ENCODE data around the gene PSMD4. TPM values are rescaled to one million over a fixed set of nuclear protein-coding genes. Genes with fewer than 3 reads are reported as not detected.

The PSMD4 gene
- total RNA-seq, 6 experiments from 2014 or later: 194 to 228 (median 217) TPM

DNA sequence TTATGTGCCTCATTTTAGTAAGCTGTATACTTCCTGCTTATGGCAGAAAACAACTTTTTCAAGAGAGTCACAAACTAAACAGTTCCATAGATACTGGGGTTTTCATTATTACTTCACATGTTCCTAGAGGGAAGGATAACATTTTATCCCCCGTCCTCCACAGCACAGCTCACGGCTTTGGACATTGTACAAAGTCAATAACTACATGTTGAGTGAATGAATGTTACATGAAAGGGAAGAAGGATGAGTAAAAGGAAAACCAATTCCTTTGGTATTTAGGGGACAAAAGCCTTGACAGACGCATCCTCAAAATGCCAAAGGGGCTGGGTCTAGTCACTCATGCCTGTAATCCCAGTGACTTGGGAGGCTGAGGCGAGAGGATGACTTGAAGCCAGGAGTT is 57.9 kb downstream of the PSMD4 start:
- peaks cover 50% of the 10 kb centered on the region for H3K36me3 Mint-ChIP-seq (ENCODE audit: low read depth)
- TF ChIP-seq, protein P1, sequence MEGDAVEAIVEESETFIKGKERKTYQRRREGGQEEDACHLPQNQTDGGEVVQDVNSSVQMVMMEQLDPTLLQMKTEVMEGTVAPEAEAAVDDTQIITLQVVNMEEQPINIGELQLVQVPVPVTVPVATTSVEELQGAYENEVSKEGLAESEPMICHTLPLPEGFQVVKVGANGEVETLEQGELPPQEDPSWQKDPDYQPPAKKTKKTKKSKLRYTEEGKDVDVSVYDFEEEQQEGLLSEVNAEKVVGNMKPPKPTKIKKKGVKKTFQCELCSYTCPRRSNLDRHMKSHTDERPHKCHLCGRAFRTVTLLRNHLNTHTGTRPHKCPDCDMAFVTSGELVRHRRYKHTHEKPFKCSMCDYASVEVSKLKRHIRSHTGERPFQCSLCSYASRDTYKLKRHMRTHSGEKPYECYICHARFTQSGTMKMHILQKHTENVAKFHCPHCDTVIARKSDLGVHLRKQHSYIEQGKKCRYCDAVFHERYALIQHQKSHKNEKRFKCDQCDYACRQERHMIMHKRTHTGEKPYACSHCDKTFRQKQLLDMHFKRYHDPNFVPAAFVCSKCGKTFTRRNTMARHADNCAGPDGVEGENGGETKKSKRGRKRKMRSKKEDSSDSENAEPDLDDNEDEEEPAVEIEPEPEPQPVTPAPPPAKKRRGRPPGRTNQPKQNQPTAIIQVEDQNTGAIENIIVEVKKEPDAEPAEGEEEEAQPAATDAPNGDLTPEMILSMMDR (IDR thresholded peaks at IDR 0.05): 0 out of 2 replicates have a peak, but pooled peaks have one; percentile 0
- no peaks in the 10 kb centered on the region; the same call in none of the 2 replicates for H3K27me3 Mint-ChIP-seq (ENCODE audit: insufficient read depth)
- no peaks in the 10 kb centered on the region for H3K9me3 Mint-ChIP-seq
- peak overlapping the region; percentile 49; the same call in 1 of the 2 replicates for H3K4me3 Mint-ChIP-seq
- peak overlapping the region; percentile 95 for H3K27ac Mint-ChIP-seq
- peaks cover 61% of the 10 kb centered on the region for H3K4me1 Mint-ChIP-seq (ENCODE audit: low read depth)
- no peak for DNase-seq

DNA sequence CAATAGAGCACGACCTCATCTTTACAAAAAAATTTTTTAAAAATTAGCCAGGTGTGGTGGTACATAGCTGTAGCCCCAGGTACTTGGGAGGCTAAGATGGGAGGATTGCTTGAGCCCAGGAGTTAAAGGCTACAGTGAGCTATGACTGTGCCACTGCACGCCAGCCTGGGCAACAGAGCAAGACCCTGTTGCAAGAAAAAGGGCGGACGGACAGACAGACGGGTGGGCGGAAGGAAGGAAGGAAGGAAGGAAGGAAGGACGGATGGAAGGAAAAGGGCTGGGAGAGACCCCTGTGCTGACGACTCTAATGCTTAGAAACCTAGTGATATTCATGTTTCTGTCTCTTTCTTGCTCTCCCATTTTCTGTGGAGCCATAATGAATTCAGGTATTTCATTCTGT is 58.3 kb downstream of the PSMD4 start:
- H3K9me3 Mint-ChIP-seq: no peaks in the 10 kb centered on the region
- H3K4me3 Mint-ChIP-seq: peak overlapping the region; percentile 49; the same call in 1 of the 2 replicates
- H3K27ac Mint-ChIP-seq: peak overlapping the region; percentile 95
- peaks cover 61% of the 10 kb centered on the region for H3K4me1 Mint-ChIP-seq (ENCODE audit: low read depth)
- DNase-seq: no peak
- peaks cover 49% of the 10 kb centered on the region for H3K36me3 Mint-ChIP-seq (ENCODE audit: low read depth)
- H3K27me3 Mint-ChIP-seq (ENCODE audit: insufficient read depth): no peaks in the 10 kb centered on the region; the same call in none of the 2 replicates
- TF ChIP-seq, protein P1 (IDR thresholded peaks at IDR 0.05): no peak

DNA sequence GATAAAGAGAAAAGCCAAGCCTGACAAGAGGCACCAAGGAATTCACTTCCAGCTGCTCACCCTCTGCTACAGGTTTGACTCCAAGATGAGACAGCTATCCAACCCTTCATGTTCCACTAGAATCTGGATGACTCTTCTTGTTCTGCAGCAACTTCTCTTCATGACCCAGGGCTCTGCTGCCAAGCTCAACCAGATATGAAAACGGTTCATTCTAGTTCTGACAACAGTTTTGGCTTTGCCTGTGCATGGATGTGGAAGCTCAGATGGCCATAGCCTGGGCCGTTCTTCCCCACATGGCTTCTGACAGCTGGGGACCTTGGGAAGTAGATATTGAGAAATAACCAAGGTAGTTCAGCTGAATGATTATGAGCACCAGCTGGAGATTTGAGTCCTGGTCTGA is 59.0 kb downstream of the PSMD4 start:
- no peak for DNase-seq
- H3K4me3 Mint-ChIP-seq: no peak overlapping the region
- peak overlapping the region; percentile 77; the same call in 1 of the 2 replicates for H3K27ac Mint-ChIP-seq
- TF ChIP-seq, protein P1 (IDR thresholded peaks at IDR 0.05): no peak
- no peaks in the 10 kb centered on the region for H3K9me3 Mint-ChIP-seq
- no peaks in the 10 kb centered on the region; the same call in none of the 2 replicates for H3K27me3 Mint-ChIP-seq (ENCODE audit: insufficient read depth)
- peaks cover 43% of the 10 kb centered on the region for H3K36me3 Mint-ChIP-seq (ENCODE audit: low read depth)
- peaks cover 61% of the 10 kb centered on the region for H3K4me1 Mint-ChIP-seq (ENCODE audit: low read depth)

DNA sequence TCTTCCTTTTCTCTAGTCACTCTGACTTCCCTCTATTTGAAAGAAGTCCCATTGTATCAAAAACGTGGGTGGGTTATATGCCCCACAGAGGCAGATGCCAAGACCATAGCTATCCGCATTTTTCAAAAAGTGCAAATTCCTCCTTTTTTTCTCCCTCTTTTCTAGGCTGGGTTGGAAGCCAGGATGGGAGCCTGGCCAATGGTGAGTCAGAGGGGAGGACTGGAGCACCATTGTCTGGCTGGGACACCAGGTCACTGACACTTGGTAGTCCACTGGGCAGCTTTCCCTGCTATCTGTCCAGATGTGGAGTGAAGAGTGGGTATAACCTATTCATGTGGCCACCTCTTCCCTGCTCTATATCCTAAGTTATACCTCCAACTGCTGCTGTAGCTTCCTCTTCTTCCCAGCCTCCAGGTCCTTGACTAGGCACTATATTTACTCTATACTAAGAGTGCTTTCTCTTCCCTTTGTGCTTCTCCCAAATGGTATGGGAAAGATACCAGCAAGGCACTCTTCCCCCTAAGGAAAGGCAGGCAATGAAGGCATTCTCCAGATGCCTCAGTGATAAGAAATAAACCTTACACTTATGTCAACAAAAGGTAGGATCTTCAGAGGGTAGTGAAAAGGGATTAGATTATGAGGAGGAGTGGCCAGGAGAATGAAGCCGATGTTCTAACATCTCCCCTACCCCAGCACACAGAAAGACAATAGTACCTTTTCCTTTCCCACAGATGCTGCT is 59.8 kb downstream of the PSMD4 start:
- peak; percentile 70 for DNase-seq
- Mint-ChIP-seq H3K4me3 (peak overlapping the region; percentile 70), H3K36me3 (ENCODE audit: low read depth) (peaks cover 48% of the 10 kb centered on the region), H3K27ac (peak overlapping the region; percentile 77), H3K27me3 (ENCODE audit: insufficient read depth) (no peaks in the 10 kb centered on the region; the same call in none of the 2 replicates), H3K4me1 (ENCODE audit: low read depth) (peaks cover 61% of the 10 kb centered on the region), H3K9me3 (no peaks in the 10 kb centered on the region)
- TF ChIP-seq, protein P1 (IDR thresholded peaks at IDR 0.05): no peak

DNA sequence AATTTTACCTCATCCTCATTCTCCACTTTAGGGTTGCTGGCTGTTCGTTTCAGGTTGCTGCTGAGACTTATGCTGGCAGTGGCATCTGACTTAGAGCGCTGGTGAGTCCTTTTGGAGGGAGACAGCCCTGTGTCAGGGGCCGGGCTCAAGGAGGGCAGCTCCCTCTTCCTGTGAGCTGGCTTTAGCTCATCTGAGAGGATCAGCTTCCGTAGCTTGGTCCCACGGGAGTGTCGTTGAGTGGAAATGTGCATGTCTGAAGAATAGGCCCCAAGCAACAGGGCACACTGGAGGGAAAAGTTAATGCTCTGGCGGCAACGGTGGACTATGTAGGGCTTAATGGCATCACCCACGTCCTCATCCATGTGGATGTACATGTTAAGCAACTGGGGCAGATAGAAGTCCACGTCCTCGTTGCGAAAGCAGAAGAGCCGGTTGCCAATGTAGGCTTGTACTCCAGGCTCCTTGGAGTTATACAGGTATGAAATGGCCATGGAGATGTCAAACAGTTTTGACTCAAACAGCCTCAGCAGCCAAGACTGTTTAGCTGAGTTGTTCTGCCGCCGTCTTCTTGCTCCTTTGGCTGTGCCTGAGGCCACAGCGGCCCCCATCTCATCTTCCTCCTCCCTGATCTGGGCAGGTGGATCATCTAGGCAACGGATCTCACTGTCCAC is 61.2 kb downstream of the PSMD4 start:
- Mint-ChIP-seq H3K4me1 (ENCODE audit: low read depth) (peaks cover 59% of the 10 kb centered on the region), H3K4me3 (no peak overlapping the region), H3K9me3 (no peaks in the 10 kb centered on the region), H3K36me3 (ENCODE audit: low read depth) (peaks cover 55% of the 10 kb centered on the region), H3K27me3 (ENCODE audit: insufficient read depth) (no peaks in the 10 kb centered on the region; the same call in none of the 2 replicates), H3K27ac (peak overlapping the region; percentile 31)
- TF ChIP-seq, protein P1 (IDR thresholded peaks at IDR 0.05): no peak
- DNase-seq: no peak

Other genes with a start within 250 kb of the PSMD4 start
- gene MINDY1, start 247.8 kb upstream of the PSMD4 start, total RNA-seq (2021; fragmentation: NEBNext Ultra II Directional; extraction: Animal tissue kit (Norgen Biotek cat#: 25700)): 10 to 100 TPM in 1 of 6 experiments, 1 to 10 TPM in 5; 8.3 to 11.9 (median 9.0) TPM
- 10 to 100 TPM in 1 of 6 experiments, 1 to 10 TPM in 5; 6.6 to 10.0 (median 7.7) TPM for gene PRUNE1, start 246.3 kb upstream of the PSMD4 start, total RNA-seq (2021; fragmentation: NEBNext Ultra II Directional; extraction: Animal tissue kit (Norgen Biotek cat#: 25700))
- gene BNIPL, start 218.1 kb upstream of the PSMD4 start, total RNA-seq (2021; fragmentation: NEBNext Ultra II Directional; extraction: Animal tissue kit (Norgen Biotek cat#: 25700)): under 1 TPM in 5 of 6 experiments, not detected in 1; 0.06 to 0.31 (median 0.12) TPM
- 1 to 10 TPM; 3.0 to 6.6 (median 4.6) TPM for gene C1orf56, start 207.0 kb upstream of the PSMD4 start, total RNA-seq (2021; fragmentation: NEBNext Ultra II Directional; extraction: Animal tissue kit (Norgen Biotek cat#: 25700))
- 10 to 100 TPM; 63.2 to 75.1 (median 68.3) TPM for gene CDC42SE1, start 195.1 kb upstream of the PSMD4 start, total RNA-seq (2021; fragmentation: NEBNext Ultra II Directional; extraction: Animal tissue kit (Norgen Biotek cat#: 25700))
- 10 to 100 TPM in 4 of 6 experiments, 1 to 10 TPM in 2; 9.3 to 11.7 (median 10.8) TPM for gene MLLT11, start 194.3 kb upstream of the PSMD4 start, total RNA-seq (2021; fragmentation: NEBNext Ultra II Directional; extraction: Animal tissue kit (Norgen Biotek cat#: 25700))
- 10 to 100 TPM; 10.6 to 12.2 (median 11.5) TPM for gene GABPB2, start 184.0 kb upstream of the PSMD4 start, total RNA-seq (2021; fragmentation: NEBNext Ultra II Directional; extraction: Animal tissue kit (Norgen Biotek cat#: 25700))
- 1 to 10 TPM in 5 of 6 experiments, under 1 TPM in 1; 0.94 to 1.5 (median 1.4) TPM for gene SEMA6C, start 108.1 kb upstream of the PSMD4 start, total RNA-seq (2021; fragmentation: NEBNext Ultra II Directional; extraction: Animal tissue kit (Norgen Biotek cat#: 25700))
- not detected for gene TNFAIP8L2, start 98.1 kb upstream of the PSMD4 start, total RNA-seq (2021; fragmentation: NEBNext Ultra II Directional; extraction: Animal tissue kit (Norgen Biotek cat#: 25700))
- 1 to 10 TPM; 5.0 to 6.6 (median 6.0) TPM for gene LYSMD1, start 88.8 kb upstream of the PSMD4 start, total RNA-seq (2021; fragmentation: NEBNext Ultra II Directional; extraction: Animal tissue kit (Norgen Biotek cat#: 25700))
- gene SCNM1, start 88.6 kb upstream of the PSMD4 start, total RNA-seq (2021; fragmentation: NEBNext Ultra II Directional; extraction: Animal tissue kit (Norgen Biotek cat#: 25700)): 10 to 100 TPM; 38.4 to 45.7 (median 41.5) TPM
- 1 to 10 TPM in 1 of 6 experiments, under 1 TPM in 2, not detected in 3; 0.40 to 1.1 (median 0.99) TPM for gene TMOD4, start 78.8 kb upstream of the PSMD4 start, total RNA-seq (2021; fragmentation: NEBNext Ultra II Directional; extraction: Animal tissue kit (Norgen Biotek cat#: 25700))
- 10 to 100 TPM; 57.8 to 87.4 (median 73.9) TPM for gene VPS72, start 64.5 kb upstream of the PSMD4 start, total RNA-seq (2021; fragmentation: NEBNext Ultra II Directional; extraction: Animal tissue kit (Norgen Biotek cat#: 25700))
- 10 to 100 TPM; 85.4 to 98.6 (median 90.6) TPM for gene PIP5K1A, start 56.2 kb upstream of the PSMD4 start, total RNA-seq (2021; fragmentation: NEBNext Ultra II Directional; extraction: Animal tissue kit (Norgen Biotek cat#: 25700))
- 10 to 100 TPM; 14.6 to 18.3 (median 15.9) TPM for gene ZNF687, start 27.6 kb downstream of the PSMD4 start, total RNA-seq (2021; fragmentation: NEBNext Ultra II Directional; extraction: Animal tissue kit (Norgen Biotek cat#: 25700))
- 10 to 100 TPM; 63.6 to 73.0 (median 70.0) TPM for gene PI4KB, start 72.7 kb downstream of the PSMD4 start, total RNA-seq (2021; fragmentation: NEBNext Ultra II Directional; extraction: Animal tissue kit (Norgen Biotek cat#: 25700))
- 10 to 100 TPM; 32.1 to 39.0 (median 35.7) TPM for gene RFX5, start 92.5 kb downstream of the PSMD4 start, total RNA-seq (2021; fragmentation: NEBNext Ultra II Directional; extraction: Animal tissue kit (Norgen Biotek cat#: 25700))
- 10 to 100 TPM; 11.2 to 15.6 (median 14.6) TPM for gene SELENBP1, start 118.0 kb downstream of the PSMD4 start, total RNA-seq (2021; fragmentation: NEBNext Ultra II Directional; extraction: Animal tissue kit (Norgen Biotek cat#: 25700))
- gene PSMB4, start 144.8 kb downstream of the PSMD4 start, total RNA-seq (2021; fragmentation: NEBNext Ultra II Directional; extraction: Animal tissue kit (Norgen Biotek cat#: 25700)): 100 to 1,000 TPM; 342 to 409 (median 371) TPM
- gene POGZ, start 204.8 kb downstream of the PSMD4 start, total RNA-seq (2021; fragmentation: NEBNext Ultra II Directional; extraction: Animal tissue kit (Norgen Biotek cat#: 25700)): 10 to 100 TPM; 34.9 to 40.3 (median 37.9) TPM

Data from HFFc6 (cell line).